Effector memory CD4-positive, alpha-beta T cell (primary cell): ENCODE results near the gene RPL36AL.

Source experiments
- DNase-seq, 3 donors: peaks; one replicate each; pipeline ENCODE4 v3.0.0-alpha.2; 2020
- H3K27ac ChIP-seq: 2 replicates; pipeline ENCODE4 v1.7.0; 2013; ENCODE audit warnings: mild to moderate bottlenecking, low read length, moderate library complexity; ENCODE audit not compliant: insufficient read depth, poor library complexity, severe bottlenecking
- H3K27me3 ChIP-seq: replicated peaks from 2 replicates; pipeline ENCODE4 v1.7.0; 2013; ENCODE audit warnings: mild to moderate bottlenecking, low read length; ENCODE audit not compliant: insufficient read depth, control insufficient read depth, poor library complexity, severe bottlenecking
- H3K36me3 ChIP-seq: 2 replicates; pipeline ENCODE4 v1.7.0; 2013; ENCODE audit warnings: mild to moderate bottlenecking, low read length, moderate library complexity; ENCODE audit not compliant: control insufficient read depth, insufficient read depth
- H3K4me1 ChIP-seq: 2 replicates; pipeline ENCODE4 v1.7.0; 2013; ENCODE audit warnings: low read length, mild to moderate bottlenecking; ENCODE audit not compliant: control insufficient read depth, insufficient read depth, poor library complexity, severe bottlenecking
- H3K4me3 ChIP-seq: 2 replicates; pipeline ENCODE4 v1.7.0; 2013; ENCODE audit warnings: low read length, low read depth, mild to moderate bottlenecking; ENCODE audit not compliant: insufficient read depth, poor library complexity, severe bottlenecking
- H3K9me3 ChIP-seq: 2 replicates; pipeline ENCODE4 v1.7.0; 2013; ENCODE audit warnings: mild to moderate bottlenecking, low read length, moderate library complexity; ENCODE audit not compliant: control insufficient read depth

RPL36AL gene

GRCh38 chr14:49636866-49637265 is 16.4 kb upstream of the RPL36AL start:
- Histone ChIP-seq H3K27me3 (no peaks in the 10 kb centered on the region), H3K9me3 (no peaks in the 10 kb centered on the region), H3K4me3 (no peak overlapping the region), H3K36me3 (no peaks in the 10 kb centered on the region), H3K4me1 (peaks cover 13% of the 10 kb centered on the region), H3K27ac (peak overlapping the region; percentile 99)
- DNase-seq, result no peak

- peak within 1 kb of the TSS; percentile 99 for H3K27ac ChIP-seq
- no peaks in the 10 kb centered on the region for H3K27me3 ChIP-seq
- peaks cover 13% of the 10 kb centered on the region for H3K4me1 ChIP-seq
- no peaks in the 10 kb centered on the region for H3K9me3 ChIP-seq
- no peaks in the 10 kb centered on the region for H3K36me3 ChIP-seq
- peak within 1 kb of the TSS; percentile 95 for H3K4me3 ChIP-seq
- peak; percentile 61 to 65 (median 63) for DNase-seq
Observed at GRCh38 chr14:49634547-49635334, 14.3 kb upstream of the RPL36AL start, which contains the start of gene DNAAF2. TSS of gene DNAAF2 (minus strand) at chr14:49635244. CDS start at chr14:49635149, 95 bp downstream.

- Histone ChIP-seq H3K27me3 (no peaks in the 10 kb centered on the region), H3K9me3 (no peaks in the 10 kb centered on the region), H3K27ac (peak overlapping the region; percentile 99), H3K4me1 (peaks cover 13% of the 10 kb centered on the region), H3K36me3 (no peaks in the 10 kb centered on the region), H3K4me3 (peak overlapping the region; percentile 95)
- DNase-seq, result peak; percentile 87 to 90 (median 89)
Observed at GRCh38 chr14:49633640-49634546, 13.5 kb upstream of the RPL36AL start.

GRCh38 chr14:49623941-49624839 is 3.8 kb upstream of the RPL36AL start:
- Histone ChIP-seq H3K4me3 (peak overlapping the region; percentile 10), H3K27me3 (no peaks in the 10 kb centered on the region), H3K27ac (peak overlapping the region; percentile 65)

GRCh38 chr14:49623387-49623786 is 3.0 kb upstream of the RPL36AL start:
- peaks cover 24% of the 10 kb centered on the region for H3K4me1 ChIP-seq
- H3K4me3 ChIP-seq, result peak overlapping the region; percentile 10
- H3K27me3 ChIP-seq, result no peaks in the 10 kb centered on the region
- H3K36me3 ChIP-seq, result peaks cover 1% of the 10 kb centered on the region
- no peaks in the 10 kb centered on the region for H3K9me3 ChIP-seq
- peak overlapping the region; percentile 65 for H3K27ac ChIP-seq
- no peak for DNase-seq

More at GRCh38 chr14:49623941-49624839, 3.8 kb upstream of the RPL36AL start:
- H3K4me1 ChIP-seq, result peaks cover 19% of the 10 kb centered on the region
- no peaks in the 10 kb centered on the region for H3K36me3 ChIP-seq
- H3K9me3 ChIP-seq, result no peaks in the 10 kb centered on the region
- DNase-seq, result peak; percentile 27 to 45 (median 34)

GRCh38 chr14:49622022-49622607 is 1.7 kb upstream of the RPL36AL start:
- Histone ChIP-seq H3K9me3 (no peaks in the 10 kb centered on the region), H3K27ac (peak overlapping the region; percentile 100), H3K36me3 (peaks cover 9% of the 10 kb centered on the region), H3K27me3 (no peaks in the 10 kb centered on the region), H3K4me1 (peaks cover 24% of the 10 kb centered on the region), H3K4me3 (peak overlapping the region; percentile 92)
- DNase-seq, result no peak

GRCh38 chr14:49621114-49621881 is 872 bp upstream of the RPL36AL start:
- Histone ChIP-seq H3K4me3 (peak overlapping the region; percentile 92), H3K4me1 (peaks cover 24% of the 10 kb centered on the region), H3K9me3 (no peaks in the 10 kb centered on the region), H3K27ac (peak overlapping the region; percentile 100), H3K27me3 (no peaks in the 10 kb centered on the region), H3K36me3 (peaks cover 9% of the 10 kb centered on the region)
- peak in 1 of 3 donors; percentile 9 for DNase-seq

GRCh38 chr14:49619730-49620129 is 696 bp downstream of the RPL36AL start:
- no peaks in the 10 kb centered on the region for H3K9me3 ChIP-seq
- H3K27ac ChIP-seq, result peak overlapping the region; percentile 100
- no peak for DNase-seq
- H3K4me1 ChIP-seq, result peaks cover 24% of the 10 kb centered on the region
- no peaks in the 10 kb centered on the region for H3K27me3 ChIP-seq
- H3K36me3 ChIP-seq, result peaks cover 9% of the 10 kb centered on the region
- H3K4me3 ChIP-seq, result peak overlapping the region; percentile 92
